Mesodermal cell (in vitro differentiated cells): ENCODE data around the gene TMC1.
A peak's percentile ranks its signal among the peaks of the same experiment; 100 is the strongest.
"Not testable (repeated sequence)": the region's sequence is repeated elsewhere in the genome, so short reads cannot be mapped to it uniquely, and the experiment has no call there.

ENCODE experiments used
- H3K27ac ChIP-seq: 2 replicates; pipeline ENCODE4 v1.7.0; 2013; ENCODE audit warnings: mild to moderate bottlenecking, low read depth, low read length, moderate library complexity; ENCODE audit not compliant: severe bottlenecking
- H3K36me3 ChIP-seq: 2 replicates; pipeline ENCODE4 v1.7.1; 2013; ENCODE audit warnings: mild to moderate bottlenecking, low read length, moderate library complexity; ENCODE audit not compliant: control insufficient read depth, insufficient read depth
- H3K4me1 ChIP-seq: one replicate; pipeline ENCODE4 v1.7.1; 2013; ENCODE audit warnings: mild to moderate bottlenecking, low read length; ENCODE audit not compliant: insufficient read depth, control insufficient read depth, poor library complexity, severe bottlenecking
- H3K4me3 ChIP-seq: 2 replicates; pipeline ENCODE4 v1.7.0; 2013; ENCODE audit warnings: low read length, control low read depth, mild to moderate bottlenecking; ENCODE audit not compliant: insufficient read depth, poor library complexity, severe bottlenecking; ENCODE audit errors: extremely low read depth
- H3K9me3 ChIP-seq: 2 replicates; pipeline ENCODE4 v1.7.1; 2013; ENCODE audit warnings: mild to moderate bottlenecking, low read length, moderate library complexity; ENCODE audit not compliant: control insufficient read depth
- WGBS, 2 experiments: methylation state at CpG; one replicate each; pipeline ENCODE4 v1.1.5; 2013; ENCODE audit warnings: missing lambda C conversion rate in 2 of 2; ENCODE audit not compliant: insufficient coverage in 2 of 2; 5-methylcytosine and 5-hydroxymethylcytosine counted together

Gene TMC1

DNA sequence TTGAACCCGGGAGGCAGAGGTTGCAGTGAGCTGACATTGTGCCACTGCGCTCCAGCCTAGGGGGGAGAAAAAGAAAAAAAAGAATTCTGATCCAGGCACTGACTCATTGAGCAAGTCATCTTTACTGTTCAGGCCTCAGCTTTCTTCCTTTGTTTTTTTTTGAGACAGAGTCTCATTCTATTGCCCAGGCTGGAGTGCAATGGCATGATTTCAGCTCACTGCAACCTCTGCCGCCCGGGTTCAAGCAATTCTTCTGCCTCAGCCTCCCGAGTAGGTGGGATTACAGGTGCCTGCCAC is 21.1 kb downstream of the TMC1 start:
- not testable (repeated sequence) for H3K4me3 ChIP-seq, H3K4me1 ChIP-seq, H3K9me3 ChIP-seq, H3K36me3 ChIP-seq, H3K27ac ChIP-seq
- 82 to 98% methylated on average over 4 to 5 of the region's 5 CpGs for WGBS, 2 experiments

GRCh38 chr9:72542917-72543316 is 21.5 kb downstream of the TMC1 start:
- Histone ChIP-seq H3K27ac (no peak overlapping the region), H3K36me3 (no peaks in the 10 kb centered on the region), H3K4me1 (peaks cover 4% of the 10 kb centered on the region), H3K4me3 (no peak overlapping the region), H3K9me3 (no peaks in the 10 kb centered on the region)
- no CpG with 5 or more reads among the region's 1 CpG for WGBS, 2 experiments

GRCh38 chr9:72551306-72551705 is 29.9 kb downstream of the TMC1 start:
- Histone ChIP-seq H3K27ac (no peak overlapping the region), H3K36me3 (no peaks in the 10 kb centered on the region), H3K4me3 (no peak overlapping the region), H3K4me1 (peaks cover 21% of the 10 kb centered on the region), H3K9me3 (no peaks in the 10 kb centered on the region)
- WGBS, 2 experiments = 75 to 100% methylated on average over 1 to 2 of the region's 2 CpGs

DNA sequence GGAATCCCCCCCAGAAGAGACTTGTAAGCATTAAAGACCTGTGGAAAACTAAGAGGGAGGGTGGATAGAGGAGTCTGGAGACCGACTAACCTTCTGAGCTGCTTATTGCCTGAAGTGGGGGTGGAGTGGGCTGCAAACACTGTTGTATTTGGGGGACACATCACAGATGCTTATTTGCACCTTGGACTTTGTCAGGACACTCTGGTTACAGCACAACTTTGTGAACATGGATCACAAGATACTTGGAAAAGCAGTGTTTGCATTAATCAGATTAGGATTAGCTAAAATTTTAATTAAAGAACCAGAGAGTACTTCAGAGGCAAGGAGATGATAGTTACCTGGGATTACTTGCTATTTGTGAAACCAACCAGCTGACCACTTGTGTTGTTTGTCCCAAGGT is 30.9 kb downstream of the TMC1 start:
- peaks cover 21% of the 10 kb centered on the region for H3K4me1 ChIP-seq
- WGBS, 2 experiments = 43 to 86% methylated on average over 1 of the region's 1 CpG
- H3K27ac ChIP-seq = no peak overlapping the region
- no peak overlapping the region for H3K4me3 ChIP-seq
- H3K36me3 ChIP-seq = no peaks in the 10 kb centered on the region
- no peaks in the 10 kb centered on the region for H3K9me3 ChIP-seq

- WGBS, 2 experiments = 43% methylated on average over 1 of the region's 3 CpGs; no CpG with 5 or more reads in 1 of the 2 experiments
- peak overlapping the region; percentile 62 for H3K27ac ChIP-seq
- no peak overlapping the region for H3K4me3 ChIP-seq
These were observed 32.8 kb downstream of the TMC1 start for GRCh38 chr9:72554221-72554641.

GRCh38 chr9:72557549-72557948 is 36.1 kb downstream of the TMC1 start:
- 40 to 67% methylated on average over 1 to 2 of the region's 2 CpGs for WGBS, 2 experiments
- H3K9me3 ChIP-seq = no peaks in the 10 kb centered on the region
- no peak overlapping the region for H3K4me3 ChIP-seq
- H3K36me3 ChIP-seq = no peaks in the 10 kb centered on the region
- peak overlapping the region; percentile 82 for H3K27ac ChIP-seq
- peaks cover 18% of the 10 kb centered on the region for H3K4me1 ChIP-seq

More at GRCh38 chr9:72554221-72554641, 32.8 kb downstream of the TMC1 start:
- Histone ChIP-seq H3K9me3 (no peaks in the 10 kb centered on the region), H3K36me3 (no peaks in the 10 kb centered on the region), H3K4me1 (peaks cover 29% of the 10 kb centered on the region)

GRCh38 chr9:72560086-72560485 is 38.7 kb downstream of the TMC1 start:
- WGBS, 2 experiments = 67% methylated on average over 1 of the region's 1 CpG; no CpG with 5 or more reads in 1 of the 2 experiments
- Histone ChIP-seq H3K9me3 (no peaks in the 10 kb centered on the region), H3K4me3 (no peak overlapping the region), H3K27ac (no peak overlapping the region), H3K4me1 (peaks cover 9% of the 10 kb centered on the region), H3K36me3 (no peaks in the 10 kb centered on the region)

DNA sequence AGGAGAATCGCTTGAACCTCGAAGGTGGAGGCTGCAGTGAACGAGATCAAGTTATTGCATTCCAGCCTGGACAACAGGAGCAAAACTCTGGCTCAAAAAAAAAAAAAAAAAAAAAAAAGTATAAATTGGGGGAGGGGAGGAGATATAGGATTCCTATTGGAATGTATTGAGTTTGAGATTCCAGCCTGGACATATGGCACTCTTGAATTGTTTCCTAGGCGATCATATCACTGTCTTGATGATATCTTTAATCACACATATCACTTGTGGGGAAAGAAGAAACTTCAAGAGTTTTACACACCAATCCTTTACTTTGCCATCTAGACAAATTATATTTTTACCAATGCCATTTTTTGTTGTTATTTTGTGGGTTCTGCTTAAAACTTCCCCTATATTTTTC is 42.4 kb downstream of the TMC1 start:
- 100% methylated on average over 1 to 2 of the region's 4 CpGs for WGBS, 2 experiments
- Histone ChIP-seq H3K4me3 (no peak overlapping the region), H3K27ac (no peak overlapping the region), H3K36me3 (no peaks in the 10 kb centered on the region), H3K4me1 (no peaks in the 10 kb centered on the region), H3K9me3 (no peaks in the 10 kb centered on the region)

GRCh38 chr9:72564479-72565281 is 43.3 kb downstream of the TMC1 start:
- WGBS, 2 experiments = no CpG with 5 or more reads among the region's 2 CpGs

DNA sequence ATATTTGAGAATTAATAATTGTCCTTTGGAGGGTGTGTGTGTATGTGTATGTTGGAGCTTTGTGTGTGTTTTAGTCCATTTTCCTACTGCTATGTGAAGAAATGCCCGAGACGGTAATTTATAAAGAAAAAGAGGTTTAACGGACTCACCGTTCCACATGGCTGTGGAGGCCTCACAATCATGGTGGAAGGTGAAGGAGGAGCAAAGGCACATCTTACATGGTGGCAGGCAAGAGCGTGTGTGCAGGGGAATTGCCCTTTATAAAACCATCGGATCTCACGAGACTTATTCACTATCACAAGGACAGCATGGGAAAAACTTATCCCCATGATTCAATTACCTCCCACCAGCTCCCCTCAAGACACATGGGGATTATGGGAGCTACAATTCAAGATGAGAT is 44.1 kb downstream of the TMC1 start:
- Histone ChIP-seq H3K27ac (no peak overlapping the region), H3K4me1 (no peaks in the 10 kb centered on the region), H3K36me3 (no peaks in the 10 kb centered on the region), H3K4me3 (no peak overlapping the region), H3K9me3 (no peaks in the 10 kb centered on the region)
- WGBS, 2 experiments = 91 to 98% methylated on average over 4 of the region's 7 CpGs

More at GRCh38 chr9:72564479-72565281, 43.3 kb downstream of the TMC1 start:
- H3K27ac ChIP-seq = no peak overlapping the region
- no peaks in the 10 kb centered on the region for H3K4me1 ChIP-seq
- H3K36me3 ChIP-seq = no peaks in the 10 kb centered on the region
- no peaks in the 10 kb centered on the region for H3K9me3 ChIP-seq
- H3K4me3 ChIP-seq = no peak overlapping the region

DNA sequence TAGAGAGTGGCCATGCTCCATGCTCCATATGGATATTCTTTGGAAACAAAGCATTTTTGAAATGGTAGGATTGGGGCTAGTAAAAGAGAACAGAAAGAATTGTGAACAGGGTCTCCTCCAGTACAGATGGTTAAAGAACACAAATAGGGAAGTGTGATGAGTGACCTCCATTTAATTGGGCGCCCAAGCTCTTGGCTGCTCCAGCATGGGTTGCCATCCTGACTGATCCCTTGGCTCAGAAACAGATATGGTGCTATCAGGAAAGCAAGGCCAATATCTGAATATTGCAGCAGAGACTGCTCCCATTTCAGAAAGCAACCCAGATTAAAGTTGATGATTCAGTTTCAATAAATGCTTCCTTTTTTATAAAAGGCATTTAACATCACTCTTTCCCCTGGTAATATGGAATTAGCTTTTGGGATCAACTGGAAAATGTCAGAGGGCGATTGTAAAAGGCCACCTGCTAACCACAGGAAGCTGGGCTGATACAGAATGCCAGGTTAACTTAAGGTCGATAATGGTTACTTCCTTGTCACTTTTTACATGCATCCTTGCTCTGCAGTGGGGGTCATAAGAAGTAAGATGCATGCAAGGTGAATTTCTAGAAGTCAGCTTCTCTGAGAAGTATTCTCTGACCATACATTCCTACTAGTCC is 52.9 kb downstream of the TMC1 start:
- WGBS, 2 experiments = 85 to 100% methylated on average over 1 to 2 of the region's 3 CpGs
- Histone ChIP-seq H3K9me3 (no peaks in the 10 kb centered on the region), H3K4me1 (peaks cover 12% of the 10 kb centered on the region), H3K36me3 (no peaks in the 10 kb centered on the region), H3K4me3 (no peak overlapping the region), H3K27ac (no peak overlapping the region)
